Peyer's patch (tissue), 4 donors: ENCODE results near the gene C16orf82. TPM values are rescaled to one million over a fixed set of nuclear protein-coding genes. Genes with fewer than 3 reads are reported as not detected.
A peak's percentile ranks its signal among the peaks of the same experiment; 100 is the strongest.

Source experiments
- DNase-seq, 3 donors: peaks; one replicate each; pipeline ENCODE4 v3.0.0-alpha.2; 2017 to 2019
- H3K27ac ChIP-seq, 4 donors: fragments of 200-600 bp; sonication (generic); one replicate each; pipeline ENCODE4 v1.5.1; 2016 to 2019
- H3K27me3 ChIP-seq, 2 donors: fragments of 200-600 bp; sonication (generic); one replicate each; pipeline ENCODE4 v1.5.1; 2019
- H3K36me3 ChIP-seq, 3 donors: fragments of 200-600 bp; sonication (generic); one replicate each; pipeline ENCODE4 v1.5.1; 2016 to 2019
- H3K4me1 ChIP-seq, 4 donors: fragments of 200-600 bp; sonication (generic); one replicate each; pipeline ENCODE4 v1.5.1; 2016 to 2019
- H3K4me3 ChIP-seq, 4 donors: fragments of 200-600 bp; sonication (generic); 1 replicate in 3 of 4; 2 replicates in 1 of 4; pipeline ENCODE4 v1.5.1; 2016 to 2019; ENCODE audit warnings: mild to moderate bottlenecking in 1 of 4
- H3K9me3 ChIP-seq, 4 donors: fragments of 200-600 bp; sonication (generic); one replicate each; pipeline ENCODE4 v1.5.1; 2016 to 2019; ENCODE audit warnings: mild to moderate bottlenecking in 1 of 4
- POLR2A ChIP-seq, 2 donors: fragments of 450-650 bp; IDR thresholded peaks; one replicate each; pipeline ENCODE4 v1.5.1; 2017; ENCODE audit warnings: antibody characterized with exemption in 2 of 2, mild to moderate bottlenecking in 2 of 2, moderate library complexity in 2 of 2
- total RNA-seq, 4 donors: library from RNA; depleted of rRNA; stranded (reverse); fragments of >200 nt; gene quantifications; one replicate each; pipeline ENCODE4 v1.1.0, GENCODE V29; 2016
- TF ChIP-seq, protein P1 (sequence below), 6 experiments: fragments of 450-650 bp in 4 of 6; fragments of 200-600 bp in 2 of 6; sonication (generic) in 1 of 6; IDR thresholded peaks; one replicate each; pipeline ENCODE4 v1.5.1; 2017 to 2019; ENCODE audit warnings: antibody characterized with exemption in 6 of 6, mild to moderate bottlenecking in 3 of 6, moderate library complexity in 1 of 6

The C16orf82 gene
- total RNA-seq, 4 donors from 2014 or later = not detected

- peaks cover 0 to 14% (median 0%) of the 10 kb centered on the region in 4 donors for H3K4me1 ChIP-seq
- peak overlapping the region in 3 of 4 donors; percentile 49 to 79 (median 74) for H3K27ac ChIP-seq
- no peaks in the 10 kb centered on the region for H3K36me3 ChIP-seq
- no peaks in the 10 kb centered on the region for H3K9me3 ChIP-seq
- TF ChIP-seq, protein P1, sequence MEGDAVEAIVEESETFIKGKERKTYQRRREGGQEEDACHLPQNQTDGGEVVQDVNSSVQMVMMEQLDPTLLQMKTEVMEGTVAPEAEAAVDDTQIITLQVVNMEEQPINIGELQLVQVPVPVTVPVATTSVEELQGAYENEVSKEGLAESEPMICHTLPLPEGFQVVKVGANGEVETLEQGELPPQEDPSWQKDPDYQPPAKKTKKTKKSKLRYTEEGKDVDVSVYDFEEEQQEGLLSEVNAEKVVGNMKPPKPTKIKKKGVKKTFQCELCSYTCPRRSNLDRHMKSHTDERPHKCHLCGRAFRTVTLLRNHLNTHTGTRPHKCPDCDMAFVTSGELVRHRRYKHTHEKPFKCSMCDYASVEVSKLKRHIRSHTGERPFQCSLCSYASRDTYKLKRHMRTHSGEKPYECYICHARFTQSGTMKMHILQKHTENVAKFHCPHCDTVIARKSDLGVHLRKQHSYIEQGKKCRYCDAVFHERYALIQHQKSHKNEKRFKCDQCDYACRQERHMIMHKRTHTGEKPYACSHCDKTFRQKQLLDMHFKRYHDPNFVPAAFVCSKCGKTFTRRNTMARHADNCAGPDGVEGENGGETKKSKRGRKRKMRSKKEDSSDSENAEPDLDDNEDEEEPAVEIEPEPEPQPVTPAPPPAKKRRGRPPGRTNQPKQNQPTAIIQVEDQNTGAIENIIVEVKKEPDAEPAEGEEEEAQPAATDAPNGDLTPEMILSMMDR (IDR thresholded peaks at IDR 0.05) = no peak
- TF ChIP-seq POLR2A (IDR thresholded peaks at IDR 0.05) = no peak
- DNase-seq = no peak
- H3K4me3 ChIP-seq = peak overlapping the region in 3 of 4 donors; percentile 6 to 48 (median 45)
- no peaks in the 10 kb centered on the region for H3K27me3 ChIP-seq
Measured at GRCh38 chr16:27110524-27110896, 43.8 kb downstream of the C16orf82 start.

DNA sequence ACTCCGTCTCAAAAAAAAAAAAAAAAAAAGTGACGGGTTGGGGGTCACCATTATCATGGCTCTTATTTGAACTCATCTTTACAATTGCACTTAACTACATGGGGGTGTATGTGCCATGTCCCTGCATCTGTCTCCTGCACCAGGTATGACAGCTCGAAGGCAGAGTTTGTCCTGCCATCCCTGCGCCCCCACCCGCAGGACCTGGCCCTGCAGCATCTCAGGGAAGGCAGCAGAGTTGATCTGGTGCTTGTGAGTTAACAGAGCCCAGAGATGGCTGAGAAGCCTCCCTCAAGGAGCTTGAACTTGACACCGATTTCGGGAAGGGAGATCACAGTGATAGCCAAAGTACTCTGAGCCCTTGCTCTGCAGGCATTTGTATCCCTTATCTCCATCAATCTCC lies 44.8 kb downstream of the C16orf82 start:
- no peak for DNase-seq
- H3K36me3 ChIP-seq = no peaks in the 10 kb centered on the region
- H3K4me1 ChIP-seq = peaks cover 0 to 14% (median 0%) of the 10 kb centered on the region in 4 donors
- no peaks in the 10 kb centered on the region for H3K27me3 ChIP-seq
- no peak for TF ChIP-seq POLR2A (IDR thresholded peaks at IDR 0.05)
- H3K27ac ChIP-seq = no peak overlapping the region
- no peaks in the 10 kb centered on the region for H3K9me3 ChIP-seq
- H3K4me3 ChIP-seq = no peak overlapping the region

DNA sequence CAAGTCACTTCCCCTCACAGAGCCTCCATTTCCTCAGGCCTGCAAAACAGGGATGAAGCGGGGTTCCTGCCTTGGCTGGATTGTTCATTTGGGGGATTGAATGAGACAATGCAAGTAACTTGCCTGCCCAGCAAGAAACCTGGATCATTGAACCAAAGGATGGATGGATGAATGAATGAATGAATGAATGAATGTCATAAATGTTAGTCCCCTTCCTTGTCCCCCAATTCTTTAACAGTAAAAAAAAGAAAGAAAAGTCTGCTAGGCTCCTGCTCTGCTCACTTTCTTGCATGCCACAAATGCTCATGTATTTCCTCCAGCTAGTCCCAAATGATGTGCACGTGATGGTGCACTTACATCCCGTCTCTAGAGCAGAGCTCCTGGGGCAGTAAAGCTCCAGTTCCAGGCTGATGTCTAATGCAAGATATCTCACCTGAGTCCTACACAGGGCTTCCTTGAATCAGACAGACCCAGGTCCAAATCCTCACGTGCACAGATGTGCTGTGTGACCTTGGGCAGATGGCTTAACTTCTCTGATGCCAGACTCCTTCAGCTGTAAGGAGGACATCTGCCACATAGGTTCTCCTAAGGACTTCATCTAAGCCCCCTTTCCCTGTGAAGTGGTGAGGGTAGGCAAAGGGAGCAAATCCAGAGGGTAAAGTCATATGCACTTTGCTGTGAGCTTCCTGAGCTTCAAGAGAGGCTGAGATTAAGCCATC lies 45.5 kb downstream of the C16orf82 start:
- DNase-seq = no peak
- no peak for TF ChIP-seq POLR2A (IDR thresholded peaks at IDR 0.05)
- TF ChIP-seq, protein P1 (IDR thresholded peaks at IDR 0.05) = no peak
- no peak overlapping the region for H3K27ac ChIP-seq
- no peak overlapping the region for H3K4me3 ChIP-seq
- no peaks in the 10 kb centered on the region for H3K9me3 ChIP-seq
- no peaks in the 10 kb centered on the region for H3K27me3 ChIP-seq
- no peaks in the 10 kb centered on the region for H3K36me3 ChIP-seq
- peaks cover 0 to 14% (median 0%) of the 10 kb centered on the region in 4 donors for H3K4me1 ChIP-seq

- TF ChIP-seq, protein P1 (IDR thresholded peaks at IDR 0.05) = no peak
- no peak for TF ChIP-seq POLR2A (IDR thresholded peaks at IDR 0.05)
- Histone ChIP-seq H3K27ac (no peak overlapping the region), H3K9me3 (no peaks in the 10 kb centered on the region), H3K27me3 (no peaks in the 10 kb centered on the region), H3K4me3 (no peak overlapping the region), H3K4me1 (peaks cover 0 to 14% (median 0%) of the 10 kb centered on the region in 4 donors), H3K36me3 (no peaks in the 10 kb centered on the region)
- DNase-seq = peak; percentile 34 to 66 (median 51)
Measured at GRCh38 chr16:27113341-27113841, 46.7 kb downstream of the C16orf82 start.

GRCh38 chr16:27114006-27114405 lies 47.3 kb downstream of the C16orf82 start:
- Histone ChIP-seq H3K4me1 (peaks cover 0 to 14% (median 0%) of the 10 kb centered on the region in 4 donors), H3K4me3 (no peak overlapping the region), H3K36me3 (no peaks in the 10 kb centered on the region), H3K27me3 (no peaks in the 10 kb centered on the region), H3K9me3 (no peaks in the 10 kb centered on the region), H3K27ac (no peak overlapping the region)
- DNase-seq = no peak
- TF ChIP-seq, protein P1 (IDR thresholded peaks at IDR 0.05) = no peak
- no peak for TF ChIP-seq POLR2A (IDR thresholded peaks at IDR 0.05)

- Histone ChIP-seq H3K27me3 (no peaks in the 10 kb centered on the region), H3K4me1 (no peaks in the 10 kb centered on the region), H3K36me3 (no peaks in the 10 kb centered on the region), H3K27ac (no peak overlapping the region), H3K9me3 (peaks cover 0 to 15% (median 4%) of the 10 kb centered on the region in 4 donors), H3K4me3 (no peak overlapping the region)
- TF ChIP-seq POLR2A (IDR thresholded peaks at IDR 0.05) = no peak
- TF ChIP-seq, protein P1 (IDR thresholded peaks at IDR 0.05) = no peak
- no peak for DNase-seq
Measured at GRCh38 chr16:27118526-27118925, 51.8 kb downstream of the C16orf82 start.
